Skeletal muscle tissue (tissue), 4 donors: ENCODE measurements around the gene PLPP1. TPM values are rescaled to one million over a fixed set of nuclear protein-coding genes. Genes with fewer than 3 reads are reported as not detected.

ENCODE experiments used
- H3K27ac ChIP-seq: one replicate; pipeline ENCODE4 v1.7.0; 2013; ENCODE audit warnings: mild to moderate bottlenecking, low read depth, low read length, inconsistent platforms
- H3K27me3 ChIP-seq, 3 donors: one replicate each; pipeline ENCODE4 v1.7.0; 2013; ENCODE audit warnings: low read length in 3 of 3; ENCODE audit not compliant: control insufficient read depth in 3 of 3, insufficient read depth in 3 of 3
- H3K36me3 ChIP-seq, 3 donors: one replicate each; pipeline ENCODE4 v1.7.0; 2013; ENCODE audit warnings: low read length in 3 of 3; ENCODE audit not compliant: control insufficient read depth in 3 of 3, insufficient read depth in 3 of 3
- H3K4me1 ChIP-seq, 3 donors: one replicate each; pipeline ENCODE4 v1.7.0; 2013; ENCODE audit warnings: low read length in 3 of 3, mild to moderate bottlenecking in 3 of 3; ENCODE audit not compliant: control insufficient read depth in 3 of 3, insufficient read depth in 3 of 3
- H3K4me3 ChIP-seq, 3 donors: one replicate each; pipeline ENCODE4 v1.7.0; 2013; ENCODE audit warnings: low read length in 3 of 3
- H3K9ac ChIP-seq, 3 donors: one replicate each; pipeline ENCODE4 v1.7.0; 2013; ENCODE audit warnings: low read length in 3 of 3, mild to moderate bottlenecking in 3 of 3, moderate library complexity in 2 of 3, low read depth in 1 of 3
- H3K9me3 ChIP-seq, 3 donors: one replicate each; pipeline ENCODE4 v1.7.0; 2013; ENCODE audit warnings: low read length in 3 of 3; ENCODE audit not compliant: control insufficient read depth in 3 of 3
- total RNA-seq: library from RNA; depleted of rRNA; stranded (reverse); fragments of >200 nt; gene quantifications from one replicate; pipeline ENCODE4 v1.2.3, GENCODE V29; 2014
- donor health status: Osteomylitis.

The PLPP1 gene
- total RNA-seq, 1 donor from 2014 or later, result 101 TPM

GRCh38 chr5:55467862-55468551, 66.8 kb downstream of the PLPP1 start:
- no peak overlapping the region for H3K4me3 ChIP-seq
- no peaks in the 10 kb centered on the region for H3K27me3 ChIP-seq
- H3K36me3 ChIP-seq, result peaks cover 0 to 10% (median 5%) of the 10 kb centered on the region in 3 donors
- no peaks in the 10 kb centered on the region for H3K9me3 ChIP-seq
- no peak overlapping the region for H3K27ac ChIP-seq
- H3K4me1 ChIP-seq, result peaks cover 0 to 10% (median 7%) of the 10 kb centered on the region in 3 donors
- H3K9ac ChIP-seq, result peak overlapping the region in 1 of 3 donors; percentile 22

- Histone ChIP-seq H3K27ac (no peak overlapping the region), H3K4me1 (peaks cover 0 to 7% (median 0%) of the 10 kb centered on the region in 3 donors), H3K4me3 (no peak overlapping the region), H3K36me3 (peaks cover 0 to 10% (median 5%) of the 10 kb centered on the region in 3 donors), H3K9me3 (no peaks in the 10 kb centered on the region), H3K9ac (no peak overlapping the region), H3K27me3 (no peaks in the 10 kb centered on the region)
Observed at GRCh38 chr5:55463613-55464012, 71.2 kb downstream of the PLPP1 start.

GRCh38 chr5:55459572-55459971, 75.2 kb downstream of the PLPP1 start:
- no peak overlapping the region for H3K27ac ChIP-seq
- H3K9me3 ChIP-seq, result no peaks in the 10 kb centered on the region
- no peaks in the 10 kb centered on the region for H3K27me3 ChIP-seq
- H3K4me1 ChIP-seq, result no peaks in the 10 kb centered on the region
- H3K9ac ChIP-seq, result no peak overlapping the region
- H3K36me3 ChIP-seq, result peaks cover 0 to 5% (median 0%) of the 10 kb centered on the region in 3 donors
- H3K4me3 ChIP-seq, result no peak overlapping the region

GRCh38 chr5:55456216-55456895, 78.4 kb downstream of the PLPP1 start:
- Histone ChIP-seq H3K9ac (no peak overlapping the region), H3K36me3 (peaks cover 0 to 4% (median 0%) of the 10 kb centered on the region in 3 donors), H3K9me3 (no peaks in the 10 kb centered on the region), H3K27me3 (no peaks in the 10 kb centered on the region), H3K27ac (no peak overlapping the region), H3K4me3 (no peak overlapping the region), H3K4me1 (peaks cover 0 to 11% (median 4%) of the 10 kb centered on the region in 3 donors)

GRCh38 chr5:55454282-55454681, 80.5 kb downstream of the PLPP1 start:
- Histone ChIP-seq H3K27me3 (no peaks in the 10 kb centered on the region), H3K9ac (no peak overlapping the region), H3K36me3 (peaks cover 0 to 6% (median 4%) of the 10 kb centered on the region in 3 donors), H3K27ac (no peak overlapping the region), H3K4me1 (peaks cover 0 to 20% (median 11%) of the 10 kb centered on the region in 3 donors), H3K4me3 (no peak overlapping the region), H3K9me3 (no peaks in the 10 kb centered on the region)

- H3K4me3 ChIP-seq, result no peak overlapping the region
- H3K27me3 ChIP-seq, result no peaks in the 10 kb centered on the region
- no peak overlapping the region for H3K27ac ChIP-seq
- no peaks in the 10 kb centered on the region for H3K9me3 ChIP-seq
- H3K4me1 ChIP-seq, result peaks cover 0 to 22% (median 11%) of the 10 kb centered on the region in 3 donors
- H3K36me3 ChIP-seq, result peaks cover 0 to 6% (median 4%) of the 10 kb centered on the region in 3 donors
- no peak overlapping the region for H3K9ac ChIP-seq
Observed at GRCh38 chr5:55453211-55453610, 81.6 kb downstream of the PLPP1 start.

- Histone ChIP-seq H3K9ac (no peak overlapping the region), H3K4me1 (peaks cover 4 to 26% (median 15%) of the 10 kb centered on the region in 3 donors), H3K36me3 (peaks cover 0 to 6% (median 4%) of the 10 kb centered on the region in 3 donors), H3K4me3 (no peak overlapping the region), H3K27ac (no peak overlapping the region), H3K27me3 (no peaks in the 10 kb centered on the region), H3K9me3 (no peaks in the 10 kb centered on the region)
Observed at GRCh38 chr5:55451976-55452375, 82.8 kb downstream of the PLPP1 start.

GRCh38 chr5:55450050-55450765, 84.6 kb downstream of the PLPP1 start:
- H3K4me1 ChIP-seq, result peaks cover 8 to 31% (median 21%) of the 10 kb centered on the region in 3 donors
- H3K9ac ChIP-seq, result no peak overlapping the region
- H3K36me3 ChIP-seq, result peaks cover 0 to 6% (median 4%) of the 10 kb centered on the region in 3 donors
- no peaks in the 10 kb centered on the region for H3K9me3 ChIP-seq
- H3K27me3 ChIP-seq, result no peaks in the 10 kb centered on the region
- no peak overlapping the region for H3K4me3 ChIP-seq
- H3K27ac ChIP-seq, result no peak overlapping the region

- Histone ChIP-seq H3K4me3 (no peak overlapping the region), H3K36me3 (peaks cover 0 to 6% (median 0%) of the 10 kb centered on the region in 3 donors), H3K27ac (peak overlapping the region; percentile 11), H3K4me1 (peaks cover 8 to 27% (median 18%) of the 10 kb centered on the region in 3 donors), H3K9ac (peak overlapping the region in 1 of 3 donors; percentile 0), H3K27me3 (no peaks in the 10 kb centered on the region), H3K9me3 (no peaks in the 10 kb centered on the region)
Observed at GRCh38 chr5:55446640-55447351, 88.0 kb downstream of the PLPP1 start.
